ENCODE results near the gene PPARG. TPM values are rescaled to one million over a fixed set of nuclear protein-coding genes. Genes with fewer than 3 reads are reported as not detected.

The PPARG gene
- total and polyA plus RNA-seq, 10 of the 15 experiments (the other 5 are each of a cell fraction or from before 2014, with no cell fraction given), result 0.06 to 0.86 (median 0.12) TPM; not detected in 5

DNA sequence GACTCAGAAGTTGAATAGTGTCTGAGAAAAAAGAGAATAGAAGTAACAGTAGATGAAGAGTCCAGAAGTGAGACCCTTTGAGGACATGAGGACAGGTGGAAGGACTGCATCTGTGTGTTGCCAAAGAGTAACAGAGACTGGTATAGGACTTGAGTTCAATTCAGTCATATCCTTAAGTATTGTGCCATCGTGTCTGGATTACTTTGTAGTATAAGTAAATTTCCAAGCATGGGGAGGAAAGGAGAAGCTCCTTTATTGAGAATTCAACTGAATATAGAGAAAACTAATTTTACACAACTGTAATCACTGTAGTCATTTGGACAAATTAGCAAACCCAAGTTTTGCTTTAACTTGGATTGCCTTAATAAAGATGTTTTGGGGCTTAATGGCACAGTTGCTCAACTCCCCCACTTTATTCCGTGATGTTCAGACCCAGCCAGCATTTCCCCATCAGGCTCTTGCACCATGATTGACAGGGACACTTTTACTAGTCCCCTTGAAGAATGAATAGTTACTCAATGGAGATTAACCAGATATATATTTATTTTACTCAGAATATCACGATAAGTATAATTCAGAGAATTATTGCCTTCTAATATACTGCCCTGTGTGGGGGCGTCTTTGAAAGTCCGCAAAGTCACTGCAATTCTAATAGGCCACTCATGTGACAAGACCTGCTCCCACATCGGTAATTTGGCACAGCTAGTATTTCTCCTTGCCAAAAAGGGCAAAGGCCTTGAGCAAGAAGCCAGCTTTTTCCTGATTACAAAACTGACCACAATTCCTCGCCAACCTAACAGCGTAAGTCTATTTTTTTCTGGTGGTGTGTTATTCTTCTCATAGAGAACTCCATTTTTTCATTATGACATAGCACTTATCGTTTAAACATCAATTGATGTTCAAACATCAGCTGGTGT, 61.3 kb downstream of the PPARG start:
- in situ Hi-C loops (cut with MboI) (no loop called here), intact Hi-C loops (cut with micrococcal nuclease; ENCODE audit: unreplicated experiment) (loop anchor here (5.0 kb wide), 1 partner anchor 213 kb away; no protein-coding TSS in a partner anchor)
- no peak overlapping the region for H3K4me2 ChIP-seq (ENCODE audit: control insufficient read depth, insufficient read depth)
- H3K27ac ChIP-seq (ENCODE audit: control insufficient read depth, insufficient read depth), result no peak overlapping the region
- ChIA-PET CTCF (no interaction called here), RAD21 (ENCODE audit: unreplicated experiment) (interaction anchor here (0.9 kb wide), 1 partner anchor 19 kb away, joined by 3 read pairs; no protein-coding TSS in a partner anchor), POLR2A (no interaction called here), SMC1A (ENCODE audit: uncharacterized antibody, unreplicated experiment) (interaction anchor here (0.8 to 1.8 kb wide), 3 partner anchors 9 to 15 kb away, joined by 3 to 5 read pairs (median 5); no protein-coding TSS in a partner anchor)
- no peaks in the 10 kb centered on the region for H3K36me3 ChIP-seq (ENCODE audit: control insufficient read depth in 2 of 2, insufficient read depth in 2 of 2, low read length in 1 of 2)
- H3K27me3 ChIP-seq (replicated peaks in 1 of 2; ENCODE audit: control insufficient read depth in 2 of 2, insufficient read depth in 2 of 2, low read length in 1 of 2), result 0 out of 4 replicates have a peak, but pooled peaks cover 0 to 2% of the 10 kb centered on the region in 2 experiments
- no peaks in the 10 kb centered on the region for H3K4me1 ChIP-seq (ENCODE audit: control insufficient read depth, insufficient read depth, low read length)
- H3K9me3 ChIP-seq (replicated peaks; ENCODE audit: control insufficient read depth, insufficient read depth, low read length), result no peaks in the 10 kb centered on the region
- TF ChIP-seq CEBPB (IDR thresholded peaks at IDR 0.05; ENCODE audit: borderline replicate concordance in 1 of 2, low read depth in 2 of 2, low read length in 2 of 2) (no peak), BRCA1 (IDR thresholded peaks at IDR 0.05; ENCODE audit: low read depth, low read length) (no peak), SIN3A (IDR thresholded peaks at IDR 0.05; ENCODE audit: low read depth, low read length) (no peak), SMC3 (IDR thresholded peaks at IDR 0.05; ENCODE audit: borderline replicate concordance, low read length) (no peak), EED (IDR thresholded peaks at IDR 0.05; ENCODE audit: low read depth) (no peak), TCF3 (IDR thresholded peaks at IDR 0.05; ENCODE audit: borderline replicate concordance, insufficient read depth, low read depth, low read length) (no peak), SMARCA5 (IDR thresholded peaks at IDR 0.05) (no peak), EP300 (IDR thresholded peaks at IDR 0.05; ENCODE audit: borderline replicate concordance in 1 of 2, control insufficient read depth in 1 of 2, low read depth in 2 of 2, low read length in 2 of 2) (no peak), SMAD5 (IDR thresholded peaks at IDR 0.05; ENCODE audit: low read depth) (no peak)
- TF ChIP-seq, protein P1, sequence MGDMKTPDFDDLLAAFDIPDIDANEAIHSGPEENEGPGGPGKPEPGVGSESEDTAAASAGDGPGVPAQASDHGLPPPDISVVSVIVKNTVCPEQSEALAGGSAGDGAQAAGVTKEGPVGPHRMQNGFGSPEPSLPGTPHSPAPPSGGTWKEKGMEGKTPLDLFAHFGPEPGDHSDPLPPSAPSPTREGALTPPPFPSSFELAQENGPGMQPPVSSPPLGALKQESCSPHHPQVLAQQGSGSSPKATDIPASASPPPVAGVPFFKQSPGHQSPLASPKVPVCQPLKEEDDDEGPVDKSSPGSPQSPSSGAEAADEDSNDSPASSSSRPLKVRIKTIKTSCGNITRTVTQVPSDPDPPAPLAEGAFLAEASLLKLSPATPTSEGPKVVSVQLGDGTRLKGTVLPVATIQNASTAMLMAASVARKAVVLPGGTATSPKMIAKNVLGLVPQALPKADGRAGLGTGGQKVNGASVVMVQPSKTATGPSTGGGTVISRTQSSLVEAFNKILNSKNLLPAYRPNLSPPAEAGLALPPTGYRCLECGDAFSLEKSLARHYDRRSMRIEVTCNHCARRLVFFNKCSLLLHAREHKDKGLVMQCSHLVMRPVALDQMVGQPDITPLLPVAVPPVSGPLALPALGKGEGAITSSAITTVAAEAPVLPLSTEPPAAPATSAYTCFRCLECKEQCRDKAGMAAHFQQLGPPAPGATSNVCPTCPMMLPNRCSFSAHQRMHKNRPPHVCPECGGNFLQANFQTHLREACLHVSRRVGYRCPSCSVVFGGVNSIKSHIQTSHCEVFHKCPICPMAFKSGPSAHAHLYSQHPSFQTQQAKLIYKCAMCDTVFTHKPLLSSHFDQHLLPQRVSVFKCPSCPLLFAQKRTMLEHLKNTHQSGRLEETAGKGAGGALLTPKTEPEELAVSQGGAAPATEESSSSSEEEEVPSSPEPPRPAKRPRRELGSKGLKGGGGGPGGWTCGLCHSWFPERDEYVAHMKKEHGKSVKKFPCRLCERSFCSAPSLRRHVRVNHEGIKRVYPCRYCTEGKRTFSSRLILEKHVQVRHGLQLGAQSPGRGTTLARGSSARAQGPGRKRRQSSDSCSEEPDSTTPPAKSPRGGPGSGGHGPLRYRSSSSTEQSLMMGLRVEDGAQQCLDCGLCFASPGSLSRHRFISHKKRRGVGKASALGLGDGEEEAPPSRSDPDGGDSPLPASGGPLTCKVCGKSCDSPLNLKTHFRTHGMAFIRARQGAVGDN (IDR thresholded peaks at IDR 0.05), result no peak
- TF ChIP-seq, protein P2, sequence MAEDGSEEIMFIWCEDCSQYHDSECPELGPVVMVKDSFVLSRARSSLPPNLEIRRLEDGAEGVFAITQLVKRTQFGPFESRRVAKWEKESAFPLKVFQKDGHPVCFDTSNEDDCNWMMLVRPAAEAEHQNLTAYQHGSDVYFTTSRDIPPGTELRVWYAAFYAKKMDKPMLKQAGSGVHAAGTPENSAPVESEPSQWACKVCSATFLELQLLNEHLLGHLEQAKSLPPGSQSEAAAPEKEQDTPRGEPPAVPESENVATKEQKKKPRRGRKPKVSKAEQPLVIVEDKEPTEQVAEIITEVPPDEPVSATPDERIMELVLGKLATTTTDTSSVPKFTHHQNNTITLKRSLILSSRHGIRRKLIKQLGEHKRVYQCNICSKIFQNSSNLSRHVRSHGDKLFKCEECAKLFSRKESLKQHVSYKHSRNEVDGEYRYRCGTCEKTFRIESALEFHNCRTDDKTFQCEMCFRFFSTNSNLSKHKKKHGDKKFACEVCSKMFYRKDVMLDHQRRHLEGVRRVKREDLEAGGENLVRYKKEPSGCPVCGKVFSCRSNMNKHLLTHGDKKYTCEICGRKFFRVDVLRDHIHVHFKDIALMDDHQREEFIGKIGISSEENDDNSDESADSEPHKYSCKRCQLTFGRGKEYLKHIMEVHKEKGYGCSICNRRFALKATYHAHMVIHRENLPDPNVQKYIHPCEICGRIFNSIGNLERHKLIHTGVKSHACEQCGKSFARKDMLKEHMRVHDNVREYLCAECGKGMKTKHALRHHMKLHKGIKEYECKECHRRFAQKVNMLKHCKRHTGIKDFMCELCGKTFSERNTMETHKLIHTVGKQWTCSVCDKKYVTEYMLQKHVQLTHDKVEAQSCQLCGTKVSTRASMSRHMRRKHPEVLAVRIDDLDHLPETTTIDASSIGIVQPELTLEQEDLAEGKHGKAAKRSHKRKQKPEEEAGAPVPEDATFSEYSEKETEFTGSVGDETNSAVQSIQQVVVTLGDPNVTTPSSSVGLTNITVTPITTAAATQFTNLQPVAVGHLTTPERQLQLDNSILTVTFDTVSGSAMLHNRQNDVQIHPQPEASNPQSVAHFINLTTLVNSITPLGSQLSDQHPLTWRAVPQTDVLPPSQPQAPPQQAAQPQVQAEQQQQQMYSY (CRISPR knock-in tag; IDR thresholded peaks at IDR 0.05), result no peak
- 52% methylated on average over 9 of the region's 9 CpGs for WGBS (ENCODE audit: insufficient coverage, insufficient replicate concordance, low lambda C conversion rate, missing lambda C conversion rate)
- no peaks in the 10 kb centered on the region for H3K79me2 ChIP-seq (ENCODE audit: control insufficient read depth, insufficient read depth, low read length)
- ATAC-seq (no peak), FAIRE-seq (no peak), DNase-seq (ENCODE audit: low read depth, low spot score) (no peak)
- no peaks in the 10 kb centered on the region for H4K20me1 ChIP-seq (ENCODE audit: control insufficient read depth, insufficient read depth)
- no peak overlapping the region for H2AFZ ChIP-seq (ENCODE audit: control insufficient read depth, low read depth, low read length)
- no peak overlapping the region for H3K9ac ChIP-seq (ENCODE audit: control insufficient read depth, insufficient read depth, low read length)
- no peak overlapping the region for H3K4me3 ChIP-seq
- BruUV-seq (replicated peaks), result no TSS peak
